ENCODE measurements around the gene CTTNBP2.

CTTNBP2 gene

GRCh38 chr7:117873310-117874190 is at the start of gene CTTNBP2:
Gene CTTNBP2, minus strand, starts transcription at chr7:117873441. Its CDS starts 26 bp downstream, at chr7:117873415.
- Histone ChIP-seq H3F3A (ENCODE audit: insufficient read depth) (no peaks in the 10 kb centered on the region), H3K9me3 (ENCODE audit: insufficient read depth, low read length) (no peaks in the 10 kb centered on the region), H3K36me3 (ENCODE audit: low read length) (no peaks in the 10 kb centered on the region), H2AFZ (ENCODE audit: low read depth, low read length, severe bottlenecking) (no peak within 1 kb of the TSS), H3K27ac (ENCODE audit: low read depth, low read length) (no peak within 1 kb of the TSS), H3K9me2 (replicated peaks; ENCODE audit: insufficient read depth, low read length) (no peaks in the 10 kb centered on the region), H3K79me2 (ENCODE audit: insufficient read depth, low read length) (no peaks in the 10 kb centered on the region), H3K9ac (ENCODE audit: low read length) (no peak within 1 kb of the TSS), H3K4me2 (ENCODE audit: low read depth, low read length, poor library complexity, severe bottlenecking) (no peak within 1 kb of the TSS), H3K4me3 (ENCODE audit: insufficient read depth, low read length, poor library complexity, severe bottlenecking) (no peak within 1 kb of the TSS), H3K27me3 (ENCODE audit: low read length) (no peaks in the 10 kb centered on the region), H4K20me1 (ENCODE audit: low read depth, low read length) (no peaks in the 10 kb centered on the region)
- no peak for TF ChIP-seq EZH2phosphoT487 (conservative IDR thresholded peaks at IDR 0.05; ENCODE audit: low read length)
- TF ChIP-seq, protein P1, sequence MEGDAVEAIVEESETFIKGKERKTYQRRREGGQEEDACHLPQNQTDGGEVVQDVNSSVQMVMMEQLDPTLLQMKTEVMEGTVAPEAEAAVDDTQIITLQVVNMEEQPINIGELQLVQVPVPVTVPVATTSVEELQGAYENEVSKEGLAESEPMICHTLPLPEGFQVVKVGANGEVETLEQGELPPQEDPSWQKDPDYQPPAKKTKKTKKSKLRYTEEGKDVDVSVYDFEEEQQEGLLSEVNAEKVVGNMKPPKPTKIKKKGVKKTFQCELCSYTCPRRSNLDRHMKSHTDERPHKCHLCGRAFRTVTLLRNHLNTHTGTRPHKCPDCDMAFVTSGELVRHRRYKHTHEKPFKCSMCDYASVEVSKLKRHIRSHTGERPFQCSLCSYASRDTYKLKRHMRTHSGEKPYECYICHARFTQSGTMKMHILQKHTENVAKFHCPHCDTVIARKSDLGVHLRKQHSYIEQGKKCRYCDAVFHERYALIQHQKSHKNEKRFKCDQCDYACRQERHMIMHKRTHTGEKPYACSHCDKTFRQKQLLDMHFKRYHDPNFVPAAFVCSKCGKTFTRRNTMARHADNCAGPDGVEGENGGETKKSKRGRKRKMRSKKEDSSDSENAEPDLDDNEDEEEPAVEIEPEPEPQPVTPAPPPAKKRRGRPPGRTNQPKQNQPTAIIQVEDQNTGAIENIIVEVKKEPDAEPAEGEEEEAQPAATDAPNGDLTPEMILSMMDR (IDR thresholded peaks at IDR 0.05; ENCODE audit: insufficient read depth, low read length, poor library complexity, severe bottlenecking), result no peak

DNA sequence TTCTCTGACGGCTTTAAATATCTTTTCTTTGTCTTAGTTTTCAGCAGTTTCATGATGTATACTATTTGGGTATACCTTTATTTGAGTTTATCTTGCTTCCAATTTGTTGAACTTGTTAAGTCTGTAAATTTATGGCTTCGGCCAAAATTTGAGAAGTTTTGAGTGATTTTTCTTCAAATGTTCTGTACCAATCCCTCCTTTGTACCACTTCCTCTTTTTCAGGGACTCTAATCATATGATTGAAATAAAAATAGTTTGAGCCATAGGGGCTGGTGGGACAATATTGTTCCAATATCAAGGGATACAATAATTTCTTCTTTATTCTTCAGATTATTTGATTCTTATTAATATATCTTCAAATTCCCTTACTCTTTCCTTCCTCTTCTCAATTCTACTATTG is 43.1 kb upstream of the CTTNBP2 start:
- no peaks in the 10 kb centered on the region for H3F3A ChIP-seq (ENCODE audit: insufficient read depth)
- H2AFZ ChIP-seq (ENCODE audit: low read depth, low read length, severe bottlenecking), result no peak overlapping the region
- TF ChIP-seq, protein P1 (IDR thresholded peaks at IDR 0.05; ENCODE audit: insufficient read depth, low read length, poor library complexity, severe bottlenecking), result no peak
- TF ChIP-seq EZH2phosphoT487 (conservative IDR thresholded peaks at IDR 0.05; ENCODE audit: low read length), result no peak
- no peaks in the 10 kb centered on the region for H3K79me2 ChIP-seq (ENCODE audit: insufficient read depth, low read length)
- no peaks in the 10 kb centered on the region for H3K27me3 ChIP-seq (ENCODE audit: low read length)
- no peaks in the 10 kb centered on the region for H3K36me3 ChIP-seq (ENCODE audit: low read length)
- no peak overlapping the region for H3K4me3 ChIP-seq (ENCODE audit: insufficient read depth, low read length, poor library complexity, severe bottlenecking)
- no peaks in the 10 kb centered on the region for H3K9me2 ChIP-seq (replicated peaks; ENCODE audit: insufficient read depth, low read length)
- H3K4me2 ChIP-seq (ENCODE audit: low read depth, low read length, poor library complexity, severe bottlenecking), result no peak overlapping the region
- no peak overlapping the region for H3K27ac ChIP-seq (ENCODE audit: low read depth, low read length)
- no peak overlapping the region for H3K9ac ChIP-seq (ENCODE audit: low read length)
- H4K20me1 ChIP-seq (ENCODE audit: low read depth, low read length), result no peaks in the 10 kb centered on the region
- H3K9me3 ChIP-seq (ENCODE audit: insufficient read depth, low read length), result no peaks in the 10 kb centered on the region

DNA sequence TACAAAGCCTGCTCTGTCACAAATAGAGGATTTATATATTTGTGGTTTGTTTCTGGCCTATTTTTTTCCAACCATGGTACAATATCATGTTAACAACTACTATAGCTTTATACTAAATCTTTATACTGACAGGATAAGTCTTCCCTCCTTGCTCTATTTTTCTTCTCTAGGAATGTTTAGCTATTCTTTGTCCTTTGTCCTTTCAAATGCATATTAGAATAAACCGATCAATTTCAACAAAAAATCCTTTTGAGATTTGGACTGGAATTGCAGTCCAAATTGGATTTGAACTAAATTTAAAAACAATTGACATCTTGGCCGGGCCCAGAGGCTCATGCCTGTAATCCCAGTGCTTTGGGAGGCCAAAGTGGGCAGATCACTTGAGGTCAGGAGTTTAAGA is 39.2 kb upstream of the CTTNBP2 start:
- Histone ChIP-seq H4K20me1 (ENCODE audit: low read depth, low read length) (no peaks in the 10 kb centered on the region), H3K9ac (ENCODE audit: low read length) (no peak overlapping the region), H3K79me2 (ENCODE audit: insufficient read depth, low read length) (no peaks in the 10 kb centered on the region), H3K27me3 (ENCODE audit: low read length) (no peaks in the 10 kb centered on the region), H3K4me2 (ENCODE audit: low read depth, low read length, poor library complexity, severe bottlenecking) (no peak overlapping the region), H3K9me2 (replicated peaks; ENCODE audit: insufficient read depth, low read length) (no peaks in the 10 kb centered on the region), H3K9me3 (ENCODE audit: insufficient read depth, low read length) (no peaks in the 10 kb centered on the region), H3K4me3 (ENCODE audit: insufficient read depth, low read length, poor library complexity, severe bottlenecking) (no peak overlapping the region), H2AFZ (ENCODE audit: low read depth, low read length, severe bottlenecking) (no peak overlapping the region), H3K36me3 (ENCODE audit: low read length) (no peaks in the 10 kb centered on the region), H3K27ac (ENCODE audit: low read depth, low read length) (no peak overlapping the region), H3F3A (ENCODE audit: insufficient read depth) (no peaks in the 10 kb centered on the region)
- TF ChIP-seq EZH2phosphoT487 (conservative IDR thresholded peaks at IDR 0.05; ENCODE audit: low read length), result no peak
- TF ChIP-seq, protein P1 (IDR thresholded peaks at IDR 0.05; ENCODE audit: insufficient read depth, low read length, poor library complexity, severe bottlenecking), result no peak
